WI38 (cell line): ENCODE data around the gene SCP2D1.

Experiments used
- H3K4me3 ChIP-seq: 2 replicates; pipeline ENCODE4 v1.5.1; 2011; ENCODE audit warnings: low read depth, mild to moderate bottlenecking, control low read depth, low read length
- TF ChIP-seq, protein P1 (sequence below): IDR thresholded peaks from 2 replicates; pipeline ENCODE4 v1.5.1; 2012; ENCODE audit warnings: low read depth, mild to moderate bottlenecking, control low read depth, low read length

Gene SCP2D1

DNA sequence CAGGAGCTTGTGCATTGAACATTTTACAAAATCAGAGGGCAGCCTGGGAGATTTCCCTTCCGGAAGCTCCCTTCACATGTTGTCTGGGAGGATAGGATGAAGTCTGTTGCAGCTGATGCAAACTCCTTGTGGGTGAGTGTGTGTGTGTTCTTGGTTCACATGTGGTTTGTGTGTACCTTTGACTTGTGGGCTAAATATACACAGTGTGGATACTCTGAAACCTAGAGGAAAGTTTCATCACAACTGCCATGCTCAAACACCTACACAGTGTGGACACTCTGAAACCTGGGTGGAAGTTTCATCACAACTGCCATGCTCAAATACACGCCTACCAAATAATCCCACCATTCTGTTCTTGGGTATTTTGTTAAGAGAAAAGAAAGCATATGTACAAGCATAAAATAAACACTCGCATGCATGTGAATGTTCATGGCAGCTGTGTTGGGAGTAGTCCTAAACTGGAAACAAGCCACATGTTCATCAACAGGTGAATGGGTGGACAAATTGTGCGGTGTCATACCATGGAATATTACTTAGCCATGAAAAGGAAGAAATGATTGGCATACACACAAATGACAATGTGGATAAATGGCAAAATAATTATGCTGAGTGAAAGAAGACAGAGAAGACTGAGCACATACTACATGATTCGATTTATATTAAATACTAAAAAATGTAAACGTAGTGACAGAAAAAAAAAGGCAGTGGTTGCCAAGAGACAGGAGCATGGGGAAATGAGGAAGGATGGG lies 1.8 kb downstream of the SCP2D1 start:
- TF ChIP-seq, protein P1, sequence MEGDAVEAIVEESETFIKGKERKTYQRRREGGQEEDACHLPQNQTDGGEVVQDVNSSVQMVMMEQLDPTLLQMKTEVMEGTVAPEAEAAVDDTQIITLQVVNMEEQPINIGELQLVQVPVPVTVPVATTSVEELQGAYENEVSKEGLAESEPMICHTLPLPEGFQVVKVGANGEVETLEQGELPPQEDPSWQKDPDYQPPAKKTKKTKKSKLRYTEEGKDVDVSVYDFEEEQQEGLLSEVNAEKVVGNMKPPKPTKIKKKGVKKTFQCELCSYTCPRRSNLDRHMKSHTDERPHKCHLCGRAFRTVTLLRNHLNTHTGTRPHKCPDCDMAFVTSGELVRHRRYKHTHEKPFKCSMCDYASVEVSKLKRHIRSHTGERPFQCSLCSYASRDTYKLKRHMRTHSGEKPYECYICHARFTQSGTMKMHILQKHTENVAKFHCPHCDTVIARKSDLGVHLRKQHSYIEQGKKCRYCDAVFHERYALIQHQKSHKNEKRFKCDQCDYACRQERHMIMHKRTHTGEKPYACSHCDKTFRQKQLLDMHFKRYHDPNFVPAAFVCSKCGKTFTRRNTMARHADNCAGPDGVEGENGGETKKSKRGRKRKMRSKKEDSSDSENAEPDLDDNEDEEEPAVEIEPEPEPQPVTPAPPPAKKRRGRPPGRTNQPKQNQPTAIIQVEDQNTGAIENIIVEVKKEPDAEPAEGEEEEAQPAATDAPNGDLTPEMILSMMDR, result no peak

DNA sequence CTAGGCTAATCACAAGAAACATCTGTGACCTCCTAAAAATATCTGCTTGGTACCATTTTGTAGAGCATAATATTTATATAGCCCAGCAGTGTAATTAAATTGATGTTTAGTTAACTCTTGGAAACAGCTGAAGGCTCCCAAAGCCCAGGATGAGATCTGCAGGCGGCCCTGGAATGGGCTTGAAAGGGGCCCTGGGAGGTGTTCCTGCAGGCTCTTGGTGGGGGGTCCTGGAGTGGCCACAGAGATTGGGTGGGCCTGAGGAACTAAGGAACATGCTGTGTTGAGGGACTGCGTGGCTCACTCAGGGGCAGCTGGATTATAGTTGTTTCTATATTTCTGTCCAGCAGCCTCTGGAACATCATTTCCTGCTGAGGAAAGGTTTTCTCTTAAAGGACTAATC lies 9.2 kb downstream of the SCP2D1 start:
- H3K4me3 ChIP-seq, result no peak overlapping the region
- TF ChIP-seq, protein P1, result no peak

More for the DNA sequence above, 1.8 kb downstream of the SCP2D1 start:
- H3K4me3 ChIP-seq, result no peak overlapping the region

DNA sequence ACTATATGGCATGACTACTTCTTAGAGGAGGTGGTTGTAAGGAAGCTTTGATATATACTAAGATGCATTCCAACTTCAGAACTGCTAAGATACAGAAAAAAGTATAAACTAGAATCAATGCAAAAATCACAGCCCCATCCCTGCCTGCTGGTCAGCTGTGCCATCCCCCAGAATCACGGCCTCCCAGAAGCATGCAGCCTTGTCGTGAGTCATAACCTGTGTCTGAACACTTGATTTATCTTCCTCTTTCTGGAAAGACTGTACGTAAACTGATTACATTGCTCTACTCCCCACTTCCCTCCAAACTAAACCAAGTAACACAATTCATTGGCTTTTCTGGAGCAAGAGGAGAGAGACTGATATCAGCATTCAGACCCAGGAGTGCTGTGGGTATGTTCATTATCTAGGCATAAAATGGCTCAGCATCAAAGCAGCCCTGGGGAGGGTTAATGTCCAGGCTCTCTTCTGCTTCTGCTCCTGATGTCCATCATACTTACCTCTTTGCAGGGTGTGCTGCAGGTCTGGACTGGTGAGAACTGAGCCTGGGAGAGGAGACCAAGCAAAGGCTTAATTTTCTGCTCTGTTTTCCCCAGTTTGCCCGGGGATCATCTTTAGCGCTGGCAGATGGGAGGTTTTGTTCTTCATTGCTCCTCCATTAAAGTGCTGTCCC lies 18.4 kb downstream of the SCP2D1 start:
- H3K4me3 ChIP-seq, result no peak overlapping the region
- TF ChIP-seq, protein P1, result no peak

- TF ChIP-seq, protein P1, result no peak
- H3K4me3 ChIP-seq, result no peak overlapping the region
Observed at GRCh38 chr20:18832546-18833200, 19.1 kb downstream of the SCP2D1 start.

DNA sequence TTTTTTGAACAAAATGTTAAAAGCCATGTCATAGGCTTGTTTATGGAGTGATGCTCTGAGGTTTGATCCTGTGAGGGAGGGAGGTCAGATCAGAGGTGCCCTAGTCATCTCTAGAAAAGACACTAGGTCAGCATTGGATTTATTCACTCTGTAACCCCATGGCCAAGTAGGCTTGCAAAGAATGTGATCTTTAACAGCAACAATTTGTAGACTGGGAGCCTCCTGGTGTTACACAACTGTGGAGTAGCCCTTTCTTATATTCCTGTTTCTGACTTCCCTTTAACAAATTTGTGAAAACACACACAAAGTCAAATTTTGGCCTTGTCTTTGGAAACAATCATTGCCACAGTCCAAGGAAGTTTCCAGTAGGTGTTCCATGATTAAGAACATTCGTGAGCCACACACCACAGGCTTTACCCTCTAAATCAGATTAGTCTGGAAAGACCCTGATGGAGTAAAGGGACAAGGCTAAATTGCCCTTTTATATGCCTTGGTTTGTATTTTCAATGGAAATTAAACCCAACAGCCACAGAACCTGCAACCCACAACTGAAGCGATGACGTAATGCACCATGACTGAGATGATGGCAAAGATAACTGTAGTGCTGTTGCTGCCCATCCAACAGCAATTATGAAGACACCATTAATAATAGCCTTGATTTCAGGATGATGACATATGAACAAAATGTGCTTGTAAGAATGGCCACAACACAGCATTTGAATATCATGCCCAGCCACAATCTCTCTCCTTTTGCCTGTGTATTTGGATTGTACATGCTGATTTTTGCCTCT lies 22.1 kb downstream of the SCP2D1 start:
- TF ChIP-seq, protein P1, result no peak
- no peak overlapping the region for H3K4me3 ChIP-seq

DNA sequence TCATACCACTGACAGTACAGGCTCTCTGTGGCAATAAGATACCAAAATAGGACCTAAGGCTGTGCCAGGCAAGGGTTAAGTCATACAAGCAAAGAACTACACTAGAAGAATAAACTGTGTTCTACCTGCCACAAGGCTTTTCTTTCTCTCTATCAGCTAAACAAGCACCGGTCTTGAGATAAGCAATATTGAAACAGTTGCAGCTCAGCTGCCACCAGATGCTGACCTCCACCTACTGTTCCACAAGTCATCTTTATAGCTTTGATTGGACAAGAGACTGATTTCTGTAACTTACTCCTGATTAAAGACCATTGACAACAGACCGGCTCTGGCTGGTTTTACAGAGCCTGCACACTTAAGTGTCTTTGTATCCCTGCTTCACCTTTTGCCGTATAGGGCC lies 24.1 kb downstream of the SCP2D1 start:
- TF ChIP-seq, protein P1, result no peak
- H3K4me3 ChIP-seq, result no peak overlapping the region
